Activated CD8-positive, alpha-beta memory T cell treated with anti-CD3 and anti-CD28 coated beads for 1 hour (primary cell): ENCODE data around the gene DMRT2.

Source experiments
- DNase-seq, 2 donors: peaks; one replicate each; pipeline ENCODE4 v3.0.0-alpha.2; 2020; ENCODE audit warnings: low read depth in 1 of 2; ENCODE audit errors: extremely low read depth in 1 of 2

The DMRT2 gene

GRCh38 chr9:1046639-1047572 is 3.3 kb upstream of the DMRT2 start:
- DNase-seq: no peak

GRCh38 chr9:1047591-1048230 is 2.4 kb upstream of the DMRT2 start:
- no peak for DNase-seq

GRCh38 chr9:1048231-1048619 is 1.9 kb upstream of the DMRT2 start:
- DNase-seq: no peak

- no peak for DNase-seq
Measured at GRCh38 chr9:1048811-1049210, 1.3 kb upstream of the DMRT2 start.

GRCh38 chr9:1049641-1050040 is 516 bp upstream of the DMRT2 start:
- DNase-seq: no peak

- no peak for DNase-seq
Measured at GRCh38 chr9:1051210-1051583, 1.0 kb downstream of the DMRT2 start.

GRCh38 chr9:1051584-1052275 is 1.6 kb downstream of the DMRT2 start:
- no peak for DNase-seq

- DNase-seq: no peak
Measured at GRCh38 chr9:1052365-1053281, 2.5 kb downstream of the DMRT2 start.

- no peak for DNase-seq
Measured at GRCh38 chr9:1053282-1053621, 3.1 kb downstream of the DMRT2 start.

GRCh38 chr9:1053986-1054425 is 3.8 kb downstream of the DMRT2 start:
- DNase-seq: no peak

- DNase-seq: no peak
Measured at GRCh38 chr9:1055166-1055565, 5.0 kb downstream of the DMRT2 start.

- no peak for DNase-seq
Measured at GRCh38 chr9:1057910-1058309, 7.8 kb downstream of the DMRT2 start.

GRCh38 chr9:1058826-1059487 is 8.8 kb downstream of the DMRT2 start:
- no peak for DNase-seq

- DNase-seq: no peak
Measured at GRCh38 chr9:1065130-1065529, 15.0 kb downstream of the DMRT2 start.

GRCh38 chr9:1070692-1071091 is 20.5 kb downstream of the DMRT2 start:
- DNase-seq: no peak

- DNase-seq: no peak
Measured at GRCh38 chr9:1071730-1072129, 21.6 kb downstream of the DMRT2 start.

- DNase-seq: no peak
Measured at GRCh38 chr9:1073497-1073896, 23.3 kb downstream of the DMRT2 start.

- DNase-seq: no peak
Measured at GRCh38 chr9:1077616-1078015, 27.5 kb downstream of the DMRT2 start.

GRCh38 chr9:1083325-1083913 is 33.3 kb downstream of the DMRT2 start:
- no peak for DNase-seq

- DNase-seq: no peak
Measured at GRCh38 chr9:1085086-1085485, 34.9 kb downstream of the DMRT2 start.
